Breast epithelium (tissue), 3 donors: ENCODE results near the gene FRMD3.

Experiments used
- CTCF ChIP-seq, 3 donors: fragments of 450-650 bp; IDR thresholded peaks; one replicate each; pipeline ENCODE4 v1.5.1; 2016 to 2017; ENCODE audit warnings: antibody characterized with exemption in 3 of 3, mild to moderate bottlenecking in 3 of 3, moderate library complexity in 3 of 3
- POLR2AphosphoS5 ChIP-seq, 3 donors: sonication (generic); formaldehyde crosslinking; IDR thresholded peaks; one replicate each; pipeline ENCODE4 v1.6.1; 2017; ENCODE audit warnings: antibody characterized with exemption in 3 of 3

GRCh38 chr9:83299571-83299970 is 238.6 kb downstream of the FRMD3 start:
- TF ChIP-seq POLR2AphosphoS5 (IDR thresholded peaks at IDR 0.05) (no peak), CTCF (IDR thresholded peaks at IDR 0.05) (no peak)
